Spleen (tissue), 11 donors: ENCODE measurements around the gene DAB2IP. TPM values are rescaled to one million over a fixed set of nuclear protein-coding genes. Genes with fewer than 3 reads are reported as not detected.

Experiments
- DNase-seq: peaks from one replicate; pipeline ENCODE4 v3.0.0-alpha.2; 2020
- H3K27ac ChIP-seq, 8 donors: fragments of 200-600 bp; sonication (generic) in 7 of 8; 1 replicate in 4 of 8; 2 replicates in 4 of 8; pipeline versions ENCODE4 v1.5.0 to v1.8.0; 2016 to 2021; ENCODE audit warnings: inconsistent platforms in 4 of 8, mild to moderate bottlenecking in 4 of 8, moderate library complexity in 1 of 8
- H3K27me3 ChIP-seq, 7 donors: fragments of 200-600 bp; sonication (generic) in 6 of 7; replicated peaks in 1 of 7; 1 replicate in 4 of 7; 2 replicates in 3 of 7; pipeline versions ENCODE4 v1.5.0 to v1.8.0; 2016 to 2021; ENCODE audit warnings: inconsistent platforms in 3 of 7, mild to moderate bottlenecking in 1 of 7
- H3K36me3 ChIP-seq, 6 donors: fragments of 200-600 bp; sonication (generic) in 5 of 6; 1 replicate in 4 of 6; 2 replicates in 2 of 6; pipeline versions ENCODE4 v1.5.0 to v1.8.0; 2016 to 2021; ENCODE audit warnings: inconsistent platforms in 2 of 6
- H3K4me1 ChIP-seq, 6 donors: fragments of 200-600 bp; sonication (generic) in 5 of 6; 1 replicate in 3 of 6; 2 replicates in 3 of 6; pipeline versions ENCODE4 v1.5.0 to v1.8.0; 2016 to 2021; ENCODE audit warnings: inconsistent platforms in 3 of 6
- H3K4me3 ChIP-seq, 8 donors: fragments of 200-600 bp; sonication (generic) in 7 of 8; 1 replicate in 4 of 8; 2 replicates in 4 of 8; pipeline versions ENCODE4 v1.5.0 to v1.8.0; 2016 to 2021; ENCODE audit warnings: inconsistent platforms in 4 of 8, mild to moderate bottlenecking in 4 of 8, moderate library complexity in 2 of 8
- H3K9me3 ChIP-seq, 8 donors: fragments of 200-600 bp; sonication (generic) in 7 of 8; 1 replicate in 4 of 8; 2 replicates in 4 of 8; pipeline versions ENCODE4 v1.5.0 to v1.8.0; 2016 to 2021; ENCODE audit warnings: inconsistent platforms in 4 of 8
- POLR2A ChIP-seq, 3 donors: fragments of 450-650 bp; IDR thresholded peaks; one replicate each; pipeline ENCODE4 v1.5.1; 2017; ENCODE audit warnings: antibody characterized with exemption in 3 of 3, mild to moderate bottlenecking in 1 of 3
- POLR2AphosphoS5 ChIP-seq, 3 donors: sonication (generic); formaldehyde crosslinking; IDR thresholded peaks; one replicate each; pipeline ENCODE4 v1.5.1; 2017; ENCODE audit warnings: antibody characterized with exemption in 3 of 3
- WGBS, 5 donors: extraction: QIAGEN DNeasy Blood & Tissue Kit in 3 of 5; methylation state at CpG; one replicate each; pipeline versions ENCODE4 v1.1.5 to v1.1.7; 2013 to 2018; 5-methylcytosine and 5-hydroxymethylcytosine counted together
- intact Hi-C: fragments of 100-400 bp; cut with DNase I; formaldehyde crosslinking; loops from one replicate; pipeline ENCODE4 v1.15.0; 2023; ENCODE audit warnings: low total_unique reads
- polyA plus RNA-seq, 3 donors: library from polyadenylated mRNA; stranded (reverse); fragments of 200-250 nt; gene quantifications; one replicate each; pipeline ENCODE4 v1.2.1, GENCODE V29; 2013
- total RNA-seq, 7 donors: library from RNA; depleted of rRNA in 3 of 7; stranded (reverse); fragments of >200 nt in 3 of 7; fragmentation: NEBNext Ultra II Directional in 4 of 7; extraction: Animal tissue kit (Norgen Biotek cat#: 25700) in 4 of 7; gene quantifications; one replicate each; pipeline versions ENCODE4 v1.1.0 to v1.2.1, GENCODE V29; 2016 to 2021
- TF ChIP-seq, protein P1 (sequence below), 11 experiments: fragments of 200-600 bp in 7 of 11; fragments of 450-650 bp in 4 of 11; sonication (generic) in 4 of 11; IDR thresholded peaks in 8 of 11; conservative IDR thresholded peaks in 3 of 11; 1 replicate in 7 of 11; 2 replicates in 4 of 11; pipeline versions ENCODE4 v1.4.0 to v1.8.0; 2016 to 2021; ENCODE audit warnings: antibody characterized with exemption in 11 of 11, inconsistent platforms in 4 of 11, mild to moderate bottlenecking in 1 of 11
- donor health status: healthy with polysubstance abuse.
- donor health status: DM: no; HTN: no; CAD: no; lungs with moderate emphysema.
- donor health status: DM: no; HTN: no; CAD: no.
- donor health status: Bipolar disorder and iron deficiency.
- donor health status: healthy.
- donor health status: DM: no; HTN: no; CAD: no.
- donor health status: DM: yes; HTN: yes; CAD: no.

Gene DAB2IP
- total and polyA plus RNA-seq, 10 donors = 5.0 to 83.0 (median 38.1) TPM

GRCh38 chr9:121824651-121825030 lies 173.2 kb downstream of the DAB2IP start:
- no peak overlapping the region for H3K27ac ChIP-seq
- no peaks in the 10 kb centered on the region for H3K36me3 ChIP-seq
- intact Hi-C loops = no loop called here
- no peak overlapping the region for H3K4me3 ChIP-seq
- DNase-seq = no peak
- TF ChIP-seq POLR2AphosphoS5 (IDR thresholded peaks at IDR 0.05) (no peak), POLR2A (IDR thresholded peaks at IDR 0.05) (no peak)
- TF ChIP-seq, protein P1, sequence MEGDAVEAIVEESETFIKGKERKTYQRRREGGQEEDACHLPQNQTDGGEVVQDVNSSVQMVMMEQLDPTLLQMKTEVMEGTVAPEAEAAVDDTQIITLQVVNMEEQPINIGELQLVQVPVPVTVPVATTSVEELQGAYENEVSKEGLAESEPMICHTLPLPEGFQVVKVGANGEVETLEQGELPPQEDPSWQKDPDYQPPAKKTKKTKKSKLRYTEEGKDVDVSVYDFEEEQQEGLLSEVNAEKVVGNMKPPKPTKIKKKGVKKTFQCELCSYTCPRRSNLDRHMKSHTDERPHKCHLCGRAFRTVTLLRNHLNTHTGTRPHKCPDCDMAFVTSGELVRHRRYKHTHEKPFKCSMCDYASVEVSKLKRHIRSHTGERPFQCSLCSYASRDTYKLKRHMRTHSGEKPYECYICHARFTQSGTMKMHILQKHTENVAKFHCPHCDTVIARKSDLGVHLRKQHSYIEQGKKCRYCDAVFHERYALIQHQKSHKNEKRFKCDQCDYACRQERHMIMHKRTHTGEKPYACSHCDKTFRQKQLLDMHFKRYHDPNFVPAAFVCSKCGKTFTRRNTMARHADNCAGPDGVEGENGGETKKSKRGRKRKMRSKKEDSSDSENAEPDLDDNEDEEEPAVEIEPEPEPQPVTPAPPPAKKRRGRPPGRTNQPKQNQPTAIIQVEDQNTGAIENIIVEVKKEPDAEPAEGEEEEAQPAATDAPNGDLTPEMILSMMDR (IDR thresholded peaks at IDR 0.05 in 8 of 11, conservative IDR thresholded peaks at IDR 0.05 in 3 of 11) = no peak
- no peaks in the 10 kb centered on the region for H3K27me3 ChIP-seq
- 75 to 93% (median 90%) methylated on average over 4 of the region's 4 CpGs for WGBS, 5 donors
- H3K4me1 ChIP-seq = peaks cover 0 to 39% (median 2%) of the 10 kb centered on the region in 6 donors
- no peaks in the 10 kb centered on the region for H3K9me3 ChIP-seq

DNA sequence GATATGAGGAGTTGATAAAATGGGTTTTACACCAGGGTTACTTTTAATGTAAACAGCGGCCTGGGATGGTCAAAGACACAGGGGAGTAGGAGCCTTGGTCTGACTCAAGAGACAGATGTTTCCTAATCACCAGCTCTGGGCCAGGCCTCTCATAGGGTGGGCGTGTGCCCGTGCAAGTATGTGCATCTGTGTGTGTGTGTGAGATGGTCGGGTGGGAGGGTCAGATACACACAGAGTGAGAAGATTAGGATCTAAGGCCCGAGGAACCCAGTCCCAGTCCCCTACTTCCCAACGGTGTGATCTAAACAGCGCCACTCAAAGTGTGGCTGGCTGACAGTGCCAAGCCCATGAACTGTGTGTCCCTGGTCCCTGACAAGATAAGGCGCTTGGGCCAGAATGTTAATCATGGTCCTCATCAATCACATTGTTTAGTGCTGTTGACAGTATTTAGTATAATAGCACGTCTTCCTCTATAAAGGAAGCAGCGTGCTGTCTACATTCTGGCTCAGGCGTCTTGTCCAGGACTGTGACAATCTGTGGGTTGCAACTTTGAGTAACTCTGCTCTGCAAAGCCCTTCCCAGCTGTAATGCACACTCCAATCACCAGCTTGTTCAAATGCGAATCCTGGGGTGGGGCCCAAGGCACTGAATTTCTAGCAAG lies 173.7 kb downstream of the DAB2IP start:
- Histone ChIP-seq H3K27ac (no peak overlapping the region), H3K4me3 (no peak overlapping the region), H3K4me1 (peaks cover 0 to 34% (median 0%) of the 10 kb centered on the region in 6 donors), H3K27me3 (no peaks in the 10 kb centered on the region), H3K9me3 (no peaks in the 10 kb centered on the region), H3K36me3 (no peaks in the 10 kb centered on the region)
- intact Hi-C loops = no loop called here
- TF ChIP-seq POLR2AphosphoS5 (IDR thresholded peaks at IDR 0.05) (no peak), POLR2A (IDR thresholded peaks at IDR 0.05) (no peak)
- TF ChIP-seq, protein P1 (IDR thresholded peaks at IDR 0.05 in 8 of 11, conservative IDR thresholded peaks at IDR 0.05 in 3 of 11) = no peak
- WGBS, 5 donors = 62 to 77% (median 72%) methylated on average over 10 to 12 of the region's 12 CpGs
- no peak for DNase-seq

- H3K27me3 ChIP-seq = no peaks in the 10 kb centered on the region
- no peak overlapping the region for H3K4me3 ChIP-seq
- TF ChIP-seq POLR2A (IDR thresholded peaks at IDR 0.05) (no peak), POLR2AphosphoS5 (IDR thresholded peaks at IDR 0.05) (no peak)
- TF ChIP-seq, protein P1 (IDR thresholded peaks at IDR 0.05 in 8 of 11, conservative IDR thresholded peaks at IDR 0.05 in 3 of 11) = no peak
- H3K9me3 ChIP-seq = no peaks in the 10 kb centered on the region
- 87 to 98% (median 91%) methylated on average over 7 of the region's 7 CpGs for WGBS, 5 donors
- intact Hi-C loops = no loop called here
- H3K27ac ChIP-seq = no peak overlapping the region
- DNase-seq = no peak
- H3K4me1 ChIP-seq = peaks cover 0 to 28% (median 0%) of the 10 kb centered on the region in 6 donors
- no peaks in the 10 kb centered on the region for H3K36me3 ChIP-seq
Observed at GRCh38 chr9:121826711-121827110, 175.3 kb downstream of the DAB2IP start.

GRCh38 chr9:121827251-121827967 lies 176.0 kb downstream of the DAB2IP start:
- Histone ChIP-seq H3K4me3 (no peak overlapping the region), H3K27ac (no peak overlapping the region), H3K27me3 (no peaks in the 10 kb centered on the region), H3K4me1 (peaks cover 0 to 21% (median 0%) of the 10 kb centered on the region in 6 donors), H3K9me3 (no peaks in the 10 kb centered on the region), H3K36me3 (no peaks in the 10 kb centered on the region)
- TF ChIP-seq POLR2AphosphoS5 (IDR thresholded peaks at IDR 0.05) (no peak), POLR2A (IDR thresholded peaks at IDR 0.05) (no peak)
- TF ChIP-seq, protein P1 (IDR thresholded peaks at IDR 0.05 in 8 of 11, conservative IDR thresholded peaks at IDR 0.05 in 3 of 11) = no peak
- intact Hi-C loops = no loop called here
- 86 to 95% (median 90%) methylated on average over 17 of the region's 17 CpGs for whole genome bisulfite sequencing, 5 donors
- DNase-seq = no peak
